Peyer's patch (tissue), 4 donors: Measurements from ENCODE around the gene RFX3. TPM values are rescaled to one million over a fixed set of nuclear protein-coding genes. Genes with fewer than 3 reads are reported as not detected.

Experiments
- DNase-seq, 3 donors: peaks; one replicate each; pipeline ENCODE4 v3.0.0-alpha.2; 2017 to 2019
- H3K27ac ChIP-seq, 4 donors: fragments of 200-600 bp; sonication (generic); one replicate each; pipeline ENCODE4 v1.5.1; 2016 to 2019
- H3K27me3 ChIP-seq, 2 donors: fragments of 200-600 bp; sonication (generic); one replicate each; pipeline ENCODE4 v1.5.1; 2019
- H3K36me3 ChIP-seq, 3 donors: fragments of 200-600 bp; sonication (generic); one replicate each; pipeline ENCODE4 v1.5.1; 2016 to 2019
- H3K4me1 ChIP-seq, 4 donors: fragments of 200-600 bp; sonication (generic); one replicate each; pipeline ENCODE4 v1.5.1; 2016 to 2019
- H3K4me3 ChIP-seq, 4 donors: fragments of 200-600 bp; sonication (generic); 1 replicate in 3 of 4; 2 replicates in 1 of 4; pipeline ENCODE4 v1.5.1; 2016 to 2019; ENCODE audit warnings: mild to moderate bottlenecking in 1 of 4
- H3K9me3 ChIP-seq, 4 donors: fragments of 200-600 bp; sonication (generic); one replicate each; pipeline ENCODE4 v1.5.1; 2016 to 2019; ENCODE audit warnings: mild to moderate bottlenecking in 1 of 4
- CTCF ChIP-seq, 6 experiments: fragments of 450-650 bp in 4 of 6; fragments of 200-600 bp in 2 of 6; sonication (generic) in 1 of 6; IDR thresholded peaks; one replicate each; pipeline ENCODE4 v1.5.1; 2017 to 2019; ENCODE audit warnings: antibody characterized with exemption in 6 of 6, mild to moderate bottlenecking in 3 of 6, moderate library complexity in 1 of 6
- POLR2A ChIP-seq, 2 donors: fragments of 450-650 bp; IDR thresholded peaks; one replicate each; pipeline ENCODE4 v1.5.1; 2017; ENCODE audit warnings: antibody characterized with exemption in 2 of 2, mild to moderate bottlenecking in 2 of 2, moderate library complexity in 2 of 2
- total RNA-seq, 4 donors: library from RNA; depleted of rRNA; stranded (reverse); fragments of >200 nt; gene quantifications; one replicate each; pipeline ENCODE4 v1.1.0, GENCODE V29; 2016

RFX3 gene
- total RNA-seq, 4 donors from 2014 or later, result 3.9 to 31.4 (median 9.5) TPM

GRCh38 chr9:3480353-3480655 lies 45.5 kb downstream of the RFX3 start:
- H3K4me1 ChIP-seq, result peaks cover 0 to 7% (median 0%) of the 10 kb centered on the region in 4 donors
- no peaks in the 10 kb centered on the region for H3K9me3 ChIP-seq
- DNase-seq, result no peak
- H3K4me3 ChIP-seq, result no peak overlapping the region
- no peaks in the 10 kb centered on the region for H3K27me3 ChIP-seq
- H3K36me3 ChIP-seq, result no peaks in the 10 kb centered on the region
- TF ChIP-seq POLR2A (IDR thresholded peaks at IDR 0.05) (no peak), CTCF (IDR thresholded peaks at IDR 0.05) (no peak)
- no peak overlapping the region for H3K27ac ChIP-seq

- no peaks in the 10 kb centered on the region for H3K9me3 ChIP-seq
- H3K27me3 ChIP-seq, result no peaks in the 10 kb centered on the region
- no peak for DNase-seq
- no peaks in the 10 kb centered on the region for H3K36me3 ChIP-seq
- peak overlapping the region in 1 of 4 donors; percentile 43 for H3K27ac ChIP-seq
- TF ChIP-seq POLR2A (IDR thresholded peaks at IDR 0.05) (no peak), CTCF (IDR thresholded peaks at IDR 0.05) (no peak)
- H3K4me3 ChIP-seq, result no peak overlapping the region
- peaks cover 0 to 7% (median 0%) of the 10 kb centered on the region in 4 donors for H3K4me1 ChIP-seq
Measured at GRCh38 chr9:3479514-3480352, 46.1 kb downstream of the RFX3 start.

- no peak overlapping the region for H3K4me3 ChIP-seq
- no peaks in the 10 kb centered on the region for H3K9me3 ChIP-seq
- H3K27ac ChIP-seq, result peak overlapping the region in 2 of 4 donors; percentile 21 to 62
- peaks cover 0 to 7% (median 0%) of the 10 kb centered on the region in 4 donors for H3K4me1 ChIP-seq
- no peaks in the 10 kb centered on the region for H3K27me3 ChIP-seq
- peak in 1 of 3 donors; percentile 31 for DNase-seq
- H3K36me3 ChIP-seq, result no peaks in the 10 kb centered on the region
- TF ChIP-seq POLR2A (IDR thresholded peaks at IDR 0.05), result no peak
- TF ChIP-seq CTCF (IDR thresholded peaks at IDR 0.05), result no peak
Measured at GRCh38 chr9:3478549-3478953, 47.2 kb downstream of the RFX3 start.

- no peak for TF ChIP-seq POLR2A (IDR thresholded peaks at IDR 0.05)
- no peak for TF ChIP-seq CTCF (IDR thresholded peaks at IDR 0.05)
- Histone ChIP-seq H3K4me1 (peaks cover 0 to 7% (median 0%) of the 10 kb centered on the region in 4 donors), H3K27ac (peak overlapping the region in 2 of 4 donors; percentile 9 to 25), H3K27me3 (no peaks in the 10 kb centered on the region), H3K9me3 (no peaks in the 10 kb centered on the region), H3K4me3 (peak overlapping the region in 2 of 4 donors; percentile 5 to 28), H3K36me3 (no peaks in the 10 kb centered on the region)
- no peak for DNase-seq
Measured at GRCh38 chr9:3477236-3477834, 48.5 kb downstream of the RFX3 start.

GRCh38 chr9:3475300-3476020 lies 50.3 kb downstream of the RFX3 start:
- H3K4me1 ChIP-seq, result peaks cover 0 to 7% (median 0%) of the 10 kb centered on the region in 4 donors
- TF ChIP-seq CTCF (IDR thresholded peaks at IDR 0.05) (no peak), POLR2A (IDR thresholded peaks at IDR 0.05) (no peak)
- H3K27ac ChIP-seq, result no peak overlapping the region
- H3K27me3 ChIP-seq, result no peaks in the 10 kb centered on the region
- H3K4me3 ChIP-seq, result no peak overlapping the region
- H3K9me3 ChIP-seq, result no peaks in the 10 kb centered on the region
- peak in 2 of 3 donors; percentile 27 to 49 for DNase-seq
- no peaks in the 10 kb centered on the region for H3K36me3 ChIP-seq
